ENCODE results near the gene TMEM141. TPM values are rescaled to one million over a fixed set of nuclear protein-coding genes. Genes with fewer than 3 reads are reported as not detected.
"Not testable (repeated sequence)": the region's sequence is repeated elsewhere in the genome, so short reads cannot be mapped to it uniquely, and the experiment has no call there.

TMEM141 gene
- total and polyA plus RNA-seq, 8 donors: 29.2 to 104 (median 39.5) TPM

DNA sequence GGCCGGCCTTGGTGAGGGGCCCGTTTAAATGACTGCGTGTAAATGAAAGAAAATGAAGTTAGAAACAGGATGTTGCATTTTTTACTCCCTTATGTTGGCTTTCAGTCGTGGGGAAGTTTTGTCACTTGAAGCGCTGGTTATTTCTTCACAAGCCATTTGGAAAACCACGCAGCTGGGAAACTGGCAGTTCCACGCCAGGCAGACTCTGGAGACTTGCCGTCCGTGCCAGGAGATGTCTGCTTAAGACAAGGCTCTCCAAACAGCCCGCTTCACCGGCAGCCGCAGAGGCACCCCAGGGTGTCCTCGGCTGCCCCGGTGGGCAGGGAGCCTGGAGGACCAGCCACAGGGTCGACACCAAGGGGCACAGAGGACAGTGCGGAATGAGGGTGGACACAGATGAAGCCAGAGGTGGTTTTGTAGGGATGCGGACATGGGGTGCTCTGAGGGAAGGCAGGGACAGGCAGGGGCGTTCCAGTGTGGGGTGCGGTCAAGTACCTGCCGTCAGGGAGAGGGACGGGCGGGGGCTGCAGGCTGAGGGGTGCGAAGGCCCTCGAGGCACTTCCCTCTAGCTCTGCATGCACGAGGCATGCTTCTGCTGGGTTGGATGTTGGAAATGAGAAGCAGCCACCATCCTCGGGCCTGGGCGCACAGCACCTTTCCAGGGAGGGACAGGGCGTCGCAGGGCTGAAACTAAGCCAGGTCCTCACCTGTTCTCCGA, 40.0 kb downstream of the TMEM141 start:
- H3K9me3 ChIP-seq: no peaks in the 10 kb centered on the region
- TF ChIP-seq, protein P1, sequence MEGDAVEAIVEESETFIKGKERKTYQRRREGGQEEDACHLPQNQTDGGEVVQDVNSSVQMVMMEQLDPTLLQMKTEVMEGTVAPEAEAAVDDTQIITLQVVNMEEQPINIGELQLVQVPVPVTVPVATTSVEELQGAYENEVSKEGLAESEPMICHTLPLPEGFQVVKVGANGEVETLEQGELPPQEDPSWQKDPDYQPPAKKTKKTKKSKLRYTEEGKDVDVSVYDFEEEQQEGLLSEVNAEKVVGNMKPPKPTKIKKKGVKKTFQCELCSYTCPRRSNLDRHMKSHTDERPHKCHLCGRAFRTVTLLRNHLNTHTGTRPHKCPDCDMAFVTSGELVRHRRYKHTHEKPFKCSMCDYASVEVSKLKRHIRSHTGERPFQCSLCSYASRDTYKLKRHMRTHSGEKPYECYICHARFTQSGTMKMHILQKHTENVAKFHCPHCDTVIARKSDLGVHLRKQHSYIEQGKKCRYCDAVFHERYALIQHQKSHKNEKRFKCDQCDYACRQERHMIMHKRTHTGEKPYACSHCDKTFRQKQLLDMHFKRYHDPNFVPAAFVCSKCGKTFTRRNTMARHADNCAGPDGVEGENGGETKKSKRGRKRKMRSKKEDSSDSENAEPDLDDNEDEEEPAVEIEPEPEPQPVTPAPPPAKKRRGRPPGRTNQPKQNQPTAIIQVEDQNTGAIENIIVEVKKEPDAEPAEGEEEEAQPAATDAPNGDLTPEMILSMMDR (IDR thresholded peaks at IDR 0.05): no peak
- H3K36me3 ChIP-seq: peaks cover 0 to 32% (median 7%) of the 10 kb centered on the region in 3 donors
- no peaks in the 10 kb centered on the region for H3K27me3 ChIP-seq
- peaks cover 0 to 16% (median 6%) of the 10 kb centered on the region in 3 donors for H3K4me1 ChIP-seq
- no peak for ATAC-seq
- no peak overlapping the region for H3K27ac ChIP-seq
- no peak for FAIRE-seq
- H3K4me3 ChIP-seq: no peak overlapping the region
- peak in 1 of 6 donors; percentile 55 for DNase-seq
- intact Hi-C loops (cut with DNase I): no loop called here
- WGBS, 2 donors: 92 to 93% methylated on average over 29 to 30 of the region's 30 CpGs

DNA sequence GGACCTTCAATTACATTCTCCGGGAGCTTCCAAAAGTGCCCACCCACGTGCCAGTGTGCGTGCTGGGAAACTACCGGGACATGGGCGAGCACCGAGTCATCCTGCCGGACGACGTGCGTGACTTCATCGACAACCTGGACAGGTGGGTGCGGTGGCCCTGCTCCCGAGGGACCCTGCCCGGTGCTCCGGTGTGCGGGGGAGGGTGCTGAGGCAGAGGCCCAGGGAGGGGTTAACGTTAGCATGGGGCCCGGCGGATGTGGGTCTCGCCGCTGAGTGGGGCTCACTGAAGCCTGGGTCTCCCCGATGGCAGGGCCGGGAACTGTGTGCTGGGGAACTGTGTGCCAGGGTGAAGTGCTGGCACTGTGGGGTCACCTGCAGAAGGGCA, 40.6 kb downstream of the TMEM141 start:
- Histone ChIP-seq H3K4me1 (peaks cover 0 to 12% (median 6%) of the 10 kb centered on the region in 3 donors), H3K27ac (no peak overlapping the region), H3K4me3 (no peak overlapping the region), H3K27me3 (no peaks in the 10 kb centered on the region), H3K9me3 (no peaks in the 10 kb centered on the region), H3K36me3 (peaks cover 0 to 32% (median 6%) of the 10 kb centered on the region in 3 donors)
- ATAC-seq (no peak), DNase-seq (peak in 3 of 6 donors; percentile 19 to 72 (median 30)), FAIRE-seq (no peak)
- intact Hi-C loops (cut with DNase I): no loop called here
- 91 to 94% methylated on average over 23 of the region's 23 CpGs for WGBS, 2 donors
- TF ChIP-seq, protein P1 (IDR thresholded peaks at IDR 0.05): no peak

DNA sequence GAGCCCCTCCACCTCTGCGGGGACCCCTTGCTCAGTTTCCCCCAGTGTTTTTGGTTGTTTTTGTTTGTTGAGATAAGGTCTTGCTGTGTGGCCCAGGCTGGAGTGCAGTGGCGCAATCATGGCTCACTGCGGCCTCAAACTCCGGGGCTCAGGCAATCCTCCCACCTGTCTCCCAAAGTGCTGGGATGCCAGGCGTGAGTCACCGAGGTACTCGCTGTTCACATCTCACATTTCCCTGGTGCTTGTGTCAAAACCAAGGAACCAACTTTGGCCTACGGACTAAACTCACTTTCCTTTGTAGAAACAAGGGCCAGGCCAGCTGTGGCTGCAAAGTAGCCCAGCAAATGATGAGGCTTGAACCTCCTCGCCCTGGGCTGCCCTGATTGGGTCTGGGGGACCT, 41.4 kb downstream of the TMEM141 start:
- TF ChIP-seq, protein P1 (IDR thresholded peaks at IDR 0.05): no peak
- Histone ChIP-seq H3K36me3 (peaks cover 0 to 32% (median 6%) of the 10 kb centered on the region in 3 donors), H3K4me3 (no peak overlapping the region), H3K4me1 (peaks cover 0 to 3% (median 3%) of the 10 kb centered on the region in 3 donors), H3K27ac (no peak overlapping the region), H3K9me3 (no peaks in the 10 kb centered on the region), H3K27me3 (no peaks in the 10 kb centered on the region)
- 92 to 93% methylated on average over 9 of the region's 9 CpGs for WGBS, 2 donors
- peak in 1 of 6 donors; percentile 47 for DNase-seq
- no peak for ATAC-seq
- intact Hi-C loops (cut with DNase I): no loop called here
- no peak for FAIRE-seq

DNA sequence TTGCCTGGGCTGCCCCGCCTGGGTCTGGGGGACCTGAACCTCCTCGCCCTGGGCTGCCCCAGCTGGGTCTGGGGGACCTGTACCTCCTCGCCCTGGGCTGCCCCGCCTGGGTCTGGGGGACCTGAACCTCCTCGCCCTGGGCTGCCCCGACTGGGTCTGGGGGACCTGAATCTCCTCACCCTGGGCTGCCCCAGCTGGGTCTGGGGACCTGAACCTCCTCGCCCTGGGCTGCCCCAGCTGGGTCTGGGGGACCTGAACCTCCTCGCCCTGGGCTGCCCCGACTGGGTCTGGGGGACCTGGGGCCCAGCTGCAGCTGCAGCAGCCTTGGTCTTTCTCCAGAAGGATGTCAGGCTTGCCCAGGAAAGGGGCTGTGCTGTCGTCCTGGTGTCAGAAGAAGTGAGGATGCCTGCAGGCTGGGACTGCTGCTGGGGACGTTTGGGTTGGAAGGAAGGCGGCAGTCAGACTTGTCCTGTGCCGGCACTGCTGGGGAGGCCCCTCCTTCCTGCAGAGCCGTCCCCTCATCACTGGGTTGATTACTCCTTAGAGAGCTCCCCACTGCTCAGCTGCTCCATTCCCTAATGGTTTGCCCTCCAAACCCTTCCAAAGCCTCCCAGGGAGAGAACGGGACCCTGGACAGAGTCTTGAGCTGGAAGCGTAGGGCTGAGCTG, 42.4 kb downstream of the TMEM141 start:
- WGBS, 2 donors: 90 to 91% methylated on average over 16 of the region's 16 CpGs
- H3K4me3 ChIP-seq; ATAC-seq; H3K4me1 ChIP-seq; intact Hi-C loops (cut with DNase I); H3K9me3 ChIP-seq; FAIRE-seq; H3K27me3 ChIP-seq; H3K27ac ChIP-seq: not testable (repeated sequence)
- DNase-seq: peak in 1 of 6 donors; percentile 60
- peaks cover 0 to 31% (median 6%) of the 10 kb centered on the region in 3 donors for H3K36me3 ChIP-seq

DNA sequence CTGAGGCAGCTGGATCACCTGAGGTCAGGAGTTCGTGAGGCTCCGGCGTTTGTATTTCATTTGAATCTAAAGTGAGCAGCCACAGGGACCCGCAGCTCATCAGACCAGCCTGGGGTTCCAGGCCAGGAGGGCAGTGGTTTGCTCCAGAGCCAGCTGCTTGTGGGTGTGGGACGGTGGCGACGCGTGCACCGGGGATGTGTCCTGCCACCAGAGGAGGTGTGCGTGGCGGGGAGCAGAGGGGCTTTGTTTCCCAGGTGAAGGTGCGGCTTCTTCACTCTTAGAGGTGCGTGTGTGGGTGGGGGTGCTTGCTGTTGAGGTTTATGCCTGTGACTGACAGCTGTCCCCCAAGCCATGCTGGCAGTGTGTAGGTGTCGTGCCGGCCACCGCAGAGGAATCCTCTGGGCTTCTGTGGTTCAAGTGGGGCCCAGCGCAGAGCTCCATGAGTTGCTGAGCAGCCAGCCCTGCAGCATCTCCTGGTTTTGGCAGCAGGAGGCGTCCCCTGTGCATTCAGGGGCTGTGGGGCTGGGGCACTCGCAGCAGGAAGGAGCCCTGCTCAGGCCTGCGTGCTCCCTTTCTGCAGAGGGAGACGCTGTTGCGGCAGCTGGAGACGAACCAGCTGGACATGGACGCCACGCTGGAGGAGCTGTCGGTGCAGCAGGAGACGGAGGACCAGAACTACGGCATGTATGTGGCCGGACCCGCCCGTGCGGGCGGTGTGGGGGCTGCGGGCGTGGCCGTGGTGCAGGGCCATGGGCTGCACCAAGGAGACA, 44.2 kb downstream of the TMEM141 start:
- 95% methylated on average over 33 to 36 of the region's 36 CpGs for WGBS, 2 donors
- ATAC-seq: no peak
- Histone ChIP-seq H3K36me3 (peaks cover 0 to 25% (median 5%) of the 10 kb centered on the region in 3 donors), H3K4me3 (no peak overlapping the region), H3K27ac (no peak overlapping the region), H3K27me3 (no peaks in the 10 kb centered on the region), H3K9me3 (no peaks in the 10 kb centered on the region), H3K4me1 (peaks cover 0 to under 1% (median 0%) of the 10 kb centered on the region in 3 donors)
- FAIRE-seq: no peak
- TF ChIP-seq, protein P1 (IDR thresholded peaks at IDR 0.05): no peak
- peak in 2 of 6 donors; percentile 12 to 71 for DNase-seq
- intact Hi-C loops (cut with DNase I): no loop called here

Data from pancreas (tissue), 10 donors.